IMR-90 (cell line): Measurements from ENCODE around the gene C10orf95. TPM values are rescaled to one million over a fixed set of nuclear protein-coding genes. Genes with fewer than 3 reads are reported as not detected.

Experiments
- ATAC-seq: fragments of 200-7000 bp; cut with Tn5 transposase; 2 replicates; pipeline ENCODE4 v1.9.1; 2020; ENCODE audit warnings: low read depth, mild to moderate bottlenecking, moderate library complexity
- BruUV-seq: library from RNA; stranded (reverse); fragments of 400-500 nt; replicated peaks from 2 replicates; lab custom pipeline; 2021; lab: Mats Ljungman, UMichigan
- CTCF ChIA-PET: fragments of 300-600 bp; formaldehyde crosslinking; extraction: SDS; loops from one replicate; lab custom pipeline; 2021; ENCODE audit warnings: antibody characterized with exemption; lab: Yijun Ruan, JAX
- POLR2A ChIA-PET: fragments of 300-600 bp; sonication (Branson Sonifier 250); formaldehyde crosslinking; loops from one replicate; lab custom pipeline; 2022; ENCODE audit warnings: antibody characterized with exemption; ENCODE audit not compliant: unreplicated experiment; lab: Charles Lee
- DNase-seq: peaks from one replicate; pipeline ENCODE4 v3.0.0; 2013
- H2AFZ ChIP-seq: replicated peaks from 2 replicates; pipeline ENCODE3; 2013; ENCODE audit warnings: low read length, mild to moderate bottlenecking; ENCODE audit not compliant: poor library complexity
- H2AK5ac ChIP-seq: 2 replicates; pipeline ENCODE4 v1.6.1; 2013; ENCODE audit warnings: low read depth, low read length, inconsistent platforms
- H2AK9ac ChIP-seq: replicated peaks from 2 replicates; pipeline ENCODE3; 2013; ENCODE audit warnings: mild to moderate bottlenecking, low read depth, low read length, moderate library complexity; ENCODE audit not compliant: poor library complexity
- H2BK120ac ChIP-seq: 2 replicates; pipeline ENCODE4 v1.6.1; 2013; ENCODE audit warnings: low read depth, low read length, inconsistent platforms
- H2BK15ac ChIP-seq: 3 replicates; pipeline ENCODE4 v1.6.1; 2013; ENCODE audit warnings: low read depth, low read length, inconsistent platforms
- H2BK20ac ChIP-seq: 2 replicates; pipeline ENCODE4 v1.6.1; 2013; ENCODE audit warnings: low read depth, mild to moderate bottlenecking, inconsistent platforms, low read length, moderate library complexity
- H2BK5ac ChIP-seq: 2 replicates; pipeline ENCODE4 v1.6.1; 2013; ENCODE audit warnings: mild to moderate bottlenecking, low read depth, low read length, inconsistent platforms; ENCODE audit not compliant: poor library complexity, severe bottlenecking
- H3K14ac ChIP-seq: replicated peaks from 2 replicates; pipeline ENCODE4 v1.6.1; 2013; ENCODE audit warnings: low read depth, low read length, inconsistent platforms
- H3K18ac ChIP-seq: 2 replicates; pipeline ENCODE4 v1.6.1; 2013; ENCODE audit warnings: low read depth, low read length, control low read depth
- H3K23ac ChIP-seq: 2 replicates; pipeline ENCODE4 v1.6.1; 2013; ENCODE audit warnings: low read depth, low read length, inconsistent platforms
- H3K27ac ChIP-seq: 2 replicates; pipeline ENCODE4 v1.5.1; 2013; ENCODE audit warnings: mild to moderate bottlenecking, control low read depth, low read length; ENCODE audit not compliant: insufficient read depth
- H3K27me3 ChIP-seq: 2 replicates; pipeline ENCODE4 v1.6.1; 2013; ENCODE audit warnings: low read length; ENCODE audit not compliant: control insufficient read depth, insufficient read depth
- H3K36me3 ChIP-seq: 2 replicates; pipeline ENCODE4 v1.6.1; 2013; ENCODE audit warnings: low read length, mixed read lengths; ENCODE audit not compliant: control insufficient read depth, insufficient read depth
- H3K4ac ChIP-seq: 2 replicates; pipeline ENCODE4 v1.6.1; 2013; ENCODE audit warnings: low read depth, low read length, inconsistent platforms
- H3K4me1 ChIP-seq: 2 replicates; pipeline ENCODE4 v1.6.1; 2013; ENCODE audit warnings: low read length, mixed read lengths; ENCODE audit not compliant: control insufficient read depth, insufficient read depth
- H3K4me2 ChIP-seq: 2 replicates; pipeline ENCODE4 v1.6.1; 2013; ENCODE audit warnings: low read depth, mild to moderate bottlenecking, control low read depth, low read length, moderate library complexity
- H3K4me3 ChIP-seq: 2 replicates; pipeline ENCODE4 v1.5.1; 2013; ENCODE audit warnings: low read depth, mild to moderate bottlenecking, control low read depth, low read length, moderate library complexity; ENCODE audit not compliant: insufficient read depth
- H3K56ac ChIP-seq: 2 replicates; pipeline ENCODE4 v1.6.1; 2013; ENCODE audit warnings: low read length, inconsistent platforms; ENCODE audit not compliant: insufficient read depth; ENCODE audit errors: extremely low read depth
- H3K79me1 ChIP-seq, 2 experiments: 2 replicates each; pipeline ENCODE4 v1.6.1; 2013; ENCODE audit warnings: low read length in 2 of 2, inconsistent platforms in 1 of 2, low read depth in 1 of 2
- H3K9ac ChIP-seq: 2 replicates; pipeline ENCODE4 v1.6.1; 2013; ENCODE audit warnings: low read depth, low read length, control low read depth
- H3K9me1 ChIP-seq: 2 replicates; pipeline ENCODE4 v1.6.1; 2013; ENCODE audit warnings: low read length, inconsistent platforms; ENCODE audit not compliant: insufficient read depth
- H3K9me3 ChIP-seq: 2 replicates; pipeline ENCODE4 v1.6.1; 2013; ENCODE audit warnings: low read length; ENCODE audit not compliant: control insufficient read depth, insufficient read depth
- H4K20me1 ChIP-seq: 2 replicates; pipeline ENCODE4 v1.6.1; 2013; ENCODE audit warnings: low read length, inconsistent platforms; ENCODE audit not compliant: insufficient read depth
- H4K5ac ChIP-seq: 2 replicates; pipeline ENCODE4 v1.6.1; 2013; ENCODE audit warnings: mild to moderate bottlenecking, low read depth, low read length, control low read depth
- H4K8ac ChIP-seq, 2 experiments: 2 replicates each; pipeline ENCODE4 v1.6.1; 2013; ENCODE audit warnings: low read depth in 2 of 2, low read length in 2 of 2, control low read depth in 1 of 2, inconsistent platforms in 1 of 2
- H4K91ac ChIP-seq: 2 replicates; pipeline ENCODE4 v1.6.1; 2013; ENCODE audit warnings: low read depth, low read length, inconsistent platforms; ENCODE audit not compliant: insufficient read depth
- BHLHE40 ChIP-seq: fragments of 150-350 bp; IDR thresholded peaks from 2 replicates; pipeline ENCODE4 v1.6.1; 2016; ENCODE audit warnings: mild to moderate bottlenecking, low read depth, low read length
- CEBPB ChIP-seq: IDR thresholded peaks from 2 replicates; pipeline ENCODE4 v1.6.1; 2012; ENCODE audit warnings: low read depth, low read length, improper control_type of control experiment
- CHD1 ChIP-seq: IDR thresholded peaks from 2 replicates; pipeline ENCODE4 v1.6.1; 2012; ENCODE audit warnings: low read depth, low read length, improper control_type of control experiment
- CTCF ChIP-seq: conservative IDR thresholded peaks from 2 replicates; pipeline ENCODE4 v1.5.1; 2012; ENCODE audit warnings: mild to moderate bottlenecking, low read depth, low read length, improper control_type of control experiment
- FOS ChIP-seq: fragments of 150-350 bp; IDR thresholded peaks from 2 replicates; pipeline ENCODE4 v1.6.1; 2016; ENCODE audit warnings: low read depth, low read length
- MAFK ChIP-seq: IDR thresholded peaks from 2 replicates; pipeline ENCODE4 v1.6.1; 2012; ENCODE audit warnings: low read depth, low read length, improper control_type of control experiment
- MXI1 ChIP-seq: IDR thresholded peaks from 2 replicates; pipeline ENCODE4 v1.6.1; 2012; ENCODE audit warnings: low read depth, mild to moderate bottlenecking, low read length, moderate library complexity, borderline replicate concordance
- NFE2L2 ChIP-seq: fragments of 150-350 bp; IDR thresholded peaks from 2 replicates; pipeline ENCODE4 v1.6.1; 2016; ENCODE audit warnings: low read depth, mild to moderate bottlenecking, low read length
- POLR2A ChIP-seq: IDR thresholded peaks from 2 replicates; pipeline ENCODE4 v1.6.1; 2012; ENCODE audit warnings: mild to moderate bottlenecking, low read depth, low read length
- RAD21 ChIP-seq: IDR thresholded peaks from 2 replicates; pipeline ENCODE4 v1.6.1; 2012; ENCODE audit warnings: low read length, improper control_type of control experiment
- RCOR1 ChIP-seq: IDR thresholded peaks from 2 replicates; pipeline ENCODE4 v1.6.1; 2012; ENCODE audit warnings: mild to moderate bottlenecking, low read length, improper control_type of control experiment; ENCODE audit not compliant: insufficient replicate concordance
- RFX5 ChIP-seq: IDR thresholded peaks from 2 replicates; pipeline ENCODE4 v1.8.0; 2012; ENCODE audit warnings: low read depth, mild to moderate bottlenecking, low read length, moderate library complexity
- SMC3 ChIP-seq: fragments of 150-350 bp; IDR thresholded peaks from 2 replicates; pipeline ENCODE4 v1.6.1; 2016; ENCODE audit warnings: low read depth, mild to moderate bottlenecking, antibody characterized with exemption, low read length, moderate library complexity
- WGBS, 2 experiments: methylation state at CpG; one replicate each; pipeline versions ENCODE4 v1.1.5 to v1.1.7; 2013; ENCODE audit warnings: missing lambda C conversion rate in 2 of 2; ENCODE audit not compliant: insufficient read length in 1 of 2; ENCODE audit errors: extremely low coverage in 2 of 2; 5-methylcytosine and 5-hydroxymethylcytosine counted together
- dilution Hi-C: fragments of 300-500 bp; cut with HindIII; formaldehyde crosslinking; loops from one replicate; pipeline ENCODE4 v1.14.3; 2018; ENCODE audit warnings: low sequenced_read_pairs; ENCODE audit not compliant: unreplicated experiment
- in situ Hi-C: fragments of 300-500 bp; cut with MboI; formaldehyde crosslinking; loops from 3 replicates; pipeline ENCODE4 v1.14.3; 2019; ENCODE audit warnings: low sequenced_read_pairs, inconsistent platforms, mixed read lengths
- intact Hi-C: fragments of 100-400 bp; cut with micrococcal nuclease; formaldehyde crosslinking; loops from 2 replicates; pipeline ENCODE4 v1.10.0; 2022
- polyA plus RNA-seq, 3 experiments: library from polyadenylated mRNA; depleted of rRNA; stranded (reverse); fragments of >200 nt; gene quantifications; 2 replicates each; pipeline ENCODE4 v1.2.3, GENCODE V29; 2012; ENCODE audit warnings: low replicate concordance in 1 of 3
- total RNA-seq: library from RNA; depleted of rRNA; stranded (reverse); fragments of >200 nt; gene quantifications from 2 replicates; pipeline ENCODE4 v1.2.3, GENCODE V29; 2012
- TF ChIP-seq, protein P1 (sequence below): fragments of 150-350 bp; IDR thresholded peaks from 2 replicates; pipeline ENCODE4 v1.6.1; 2017; ENCODE audit warnings: mild to moderate bottlenecking, antibody characterized with exemption, low read length, low read depth
- TF ChIP-seq, protein P2 (sequence below): fragments of 150-350 bp; IDR thresholded peaks from 2 replicates; pipeline ENCODE4 v1.6.1; 2016; ENCODE audit warnings: low read depth, mild to moderate bottlenecking, low read length, moderate library complexity, borderline replicate concordance

Gene C10orf95
- total and polyA plus RNA-seq, 2 of the 4 experiments (the other 2 are of a cell fraction), result not detected

DNA sequence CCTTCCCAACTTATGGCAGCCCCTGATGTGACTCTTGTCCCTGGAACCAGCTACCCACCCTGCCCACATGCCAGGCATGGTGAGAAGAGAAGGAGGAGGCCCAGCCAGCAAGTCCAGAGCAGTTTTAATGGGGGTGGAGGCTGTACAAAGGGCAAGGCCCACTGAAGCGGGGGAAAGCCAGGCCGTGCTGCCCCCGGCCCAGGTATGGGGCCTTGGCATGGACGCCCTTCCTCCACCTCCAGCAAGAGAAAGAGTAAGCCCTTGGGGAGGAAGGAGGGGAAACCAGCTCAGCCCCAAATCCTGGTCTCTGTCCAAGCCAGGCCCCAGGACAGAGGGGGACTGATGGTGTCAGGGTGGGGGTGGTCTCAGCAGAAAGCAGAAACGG lies 48.8 kb downstream of the C10orf95 start:
- Histone ChIP-seq H3K23ac (no peak overlapping the region), H2BK120ac (no peak overlapping the region), H3K4ac (no peak overlapping the region), H3K27me3 (no peaks in the 10 kb centered on the region), H4K5ac (no peak overlapping the region), H3K79me1 (peaks cover 13 to 15% of the 10 kb centered on the region in 2 experiments; a peak in 3 of 4 replicates), H2AK9ac (no peak overlapping the region), H3K9me3 (no peaks in the 10 kb centered on the region), H3K36me3 (peaks cover 22% of the 10 kb centered on the region), H3K56ac (no peak overlapping the region), H2AK5ac (no peak overlapping the region), H4K8ac (no peak overlapping the region), H3K4me3 (no peak overlapping the region), H2BK15ac (no peak overlapping the region), H3K9ac (no peak overlapping the region), H3K4me1 (peaks cover 11% of the 10 kb centered on the region), H2BK20ac (no peak overlapping the region), H3K9me1 (no peaks in the 10 kb centered on the region; the same call in 1 of the 2 replicates), H2AFZ (no peak overlapping the region), H3K14ac (no peak overlapping the region), H3K27ac (no peak overlapping the region), H4K91ac (no peak overlapping the region), H2BK5ac (no peak overlapping the region), H3K4me2 (no peak overlapping the region), H3K18ac (no peak overlapping the region), H4K20me1 (peaks cover 6% of the 10 kb centered on the region)
- no peak for DNase-seq
- no TSS peak for BruUV-seq
- in situ Hi-C loops, result no loop called here
- ChIA-PET POLR2A (no interaction called here), CTCF (interaction anchor here (0.6 to 0.9 kb wide), 2 partner anchors 8 to 173 kb away, joined by 3 to 4 read pairs; no protein-coding TSS in a partner anchor)
- ATAC-seq, result no peak
- WGBS, 2 experiments, result no CpG with 5 or more reads among the region's 5 CpGs
- TF ChIP-seq CEBPB (no peak), RCOR1 (no peak), POLR2A (no peak), CHD1 (no peak), FOS (no peak), MAFK (no peak), SMC3 (no peak), RAD21 (no peak), NFE2L2 (no peak), BHLHE40 (no peak), MXI1 (no peak), CTCF (no peak), RFX5 (no peak)
- TF ChIP-seq, protein P1, sequence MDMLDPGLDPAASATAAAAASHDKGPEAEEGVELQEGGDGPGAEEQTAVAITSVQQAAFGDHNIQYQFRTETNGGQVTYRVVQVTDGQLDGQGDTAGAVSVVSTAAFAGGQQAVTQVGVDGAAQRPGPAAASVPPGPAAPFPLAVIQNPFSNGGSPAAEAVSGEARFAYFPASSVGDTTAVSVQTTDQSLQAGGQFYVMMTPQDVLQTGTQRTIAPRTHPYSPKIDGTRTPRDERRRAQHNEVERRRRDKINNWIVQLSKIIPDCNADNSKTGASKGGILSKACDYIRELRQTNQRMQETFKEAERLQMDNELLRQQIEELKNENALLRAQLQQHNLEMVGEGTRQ, result no peak
- TF ChIP-seq, protein P2, sequence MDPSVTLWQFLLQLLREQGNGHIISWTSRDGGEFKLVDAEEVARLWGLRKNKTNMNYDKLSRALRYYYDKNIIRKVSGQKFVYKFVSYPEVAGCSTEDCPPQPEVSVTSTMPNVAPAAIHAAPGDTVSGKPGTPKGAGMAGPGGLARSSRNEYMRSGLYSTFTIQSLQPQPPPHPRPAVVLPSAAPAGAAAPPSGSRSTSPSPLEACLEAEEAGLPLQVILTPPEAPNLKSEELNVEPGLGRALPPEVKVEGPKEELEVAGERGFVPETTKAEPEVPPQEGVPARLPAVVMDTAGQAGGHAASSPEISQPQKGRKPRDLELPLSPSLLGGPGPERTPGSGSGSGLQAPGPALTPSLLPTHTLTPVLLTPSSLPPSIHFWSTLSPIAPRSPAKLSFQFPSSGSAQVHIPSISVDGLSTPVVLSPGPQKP, result no peak
- intact Hi-C loops, result no loop called here
- dilution Hi-C loops, result no loop called here
